Measurements from ENCODE around the gene SMDT1.

SMDT1 gene

DNA sequence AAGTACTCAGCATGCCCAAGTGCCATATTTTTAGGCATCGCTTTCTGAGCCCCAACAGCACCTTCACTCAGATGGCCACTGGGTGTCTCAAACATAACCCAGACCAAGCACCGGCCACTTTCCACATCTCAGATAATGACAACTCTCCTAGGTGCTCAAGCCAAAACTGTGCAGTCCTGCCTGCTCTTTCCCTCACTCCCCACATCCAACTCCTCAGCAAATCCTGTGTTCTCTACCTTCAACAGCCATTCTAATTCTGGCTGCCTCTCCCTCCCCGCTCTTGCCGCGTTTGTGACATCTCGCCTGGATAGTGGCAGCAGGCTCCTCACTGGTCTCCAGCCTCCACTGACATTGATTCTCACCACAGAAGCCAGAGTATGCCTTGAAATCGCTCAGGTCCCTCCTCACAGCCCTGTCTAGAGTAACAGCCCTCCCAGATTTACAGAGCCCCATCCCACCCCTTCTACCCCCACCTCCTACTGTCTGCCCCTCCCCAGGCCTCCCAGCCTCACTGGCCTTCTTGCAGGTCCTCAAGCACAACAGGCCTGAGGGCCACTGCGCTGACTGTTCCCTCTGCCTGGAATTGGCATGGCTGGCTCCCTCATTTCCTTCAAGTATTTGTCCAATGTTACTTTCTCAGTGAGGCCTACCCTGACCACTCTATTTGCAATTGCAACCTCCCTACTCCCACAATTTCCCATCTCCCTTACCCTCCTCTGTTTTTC is 6.7 kb upstream of the SMDT1 start:
- H3K4me1 ChIP-seq (ENCODE audit: control insufficient read depth, insufficient read depth, low read length) = peaks cover 2% of the 10 kb centered on the region; the same call in 1 of the 2 replicates
- ChIA-PET POLR2A (no interaction called here), CTCF (no interaction called here)
- peak; percentile 55 for TF ChIP-seq ZNF341 (tag by site-specific recombination; IDR thresholded peaks at IDR 0.05; ENCODE audit: low read depth)
- no peak for TF ChIP-seq ZNF629 (tag by site-specific recombination; IDR thresholded peaks at IDR 0.05)
- no peak for TF ChIP-seq ZNF248 (tag by site-specific recombination; IDR thresholded peaks at IDR 0.05)
- no peak for TF ChIP-seq ZNF184 (tag by site-specific recombination; IDR thresholded peaks at IDR 0.05)
- TF ChIP-seq SP3 (tag by site-specific recombination; IDR thresholded peaks at IDR 0.05) = no peak
- TF ChIP-seq ZNF623 (tag by site-specific recombination; IDR thresholded peaks at IDR 0.05) = no peak
- no peak for TF ChIP-seq ZFP41 (tag by site-specific recombination; IDR thresholded peaks at IDR 0.05; ENCODE audit: borderline replicate concordance)
- H3K4me3 ChIP-seq (ENCODE audit: low read depth, low read length) = no peak overlapping the region
- peaks cover 4 to 13% of the 10 kb centered on the region in 2 experiments; a peak in 2 of 3 replicates for H3K36me3 ChIP-seq (ENCODE audit: control insufficient read depth in 2 of 2, insufficient read depth in 1 of 2, low read length in 2 of 2)
- H3K27ac ChIP-seq (ENCODE audit: extremely low read depth, low read depth, low read length) = no peak overlapping the region
- H3K9me3 ChIP-seq (ENCODE audit: control insufficient read depth, insufficient read depth, low read depth, low read length) = no peaks in the 10 kb centered on the region

DNA sequence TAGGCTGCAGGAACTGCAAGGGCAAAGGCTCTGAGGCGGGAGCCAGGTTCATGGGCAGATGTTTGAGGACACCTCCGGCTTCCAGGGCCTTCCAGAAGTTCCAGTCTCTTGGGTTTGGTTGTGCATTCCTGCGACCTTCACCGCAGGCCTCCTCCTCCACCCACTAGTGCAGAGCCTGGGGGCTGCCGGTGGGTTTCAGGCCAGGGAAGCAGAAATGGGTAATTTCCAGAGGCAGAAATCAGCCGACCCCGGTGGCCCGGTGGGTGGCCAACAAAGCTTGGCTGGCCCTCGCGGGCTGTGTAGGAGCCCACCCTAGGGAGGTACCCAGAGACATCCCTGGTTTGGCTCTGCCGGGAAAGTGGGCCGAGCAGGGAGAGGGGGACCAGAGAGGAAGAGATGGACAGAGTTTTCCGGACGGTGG is 5.9 kb upstream of the SMDT1 start:
- no peaks in the 10 kb centered on the region for H3K9me3 ChIP-seq (ENCODE audit: control insufficient read depth, insufficient read depth, low read depth, low read length)
- H3K27ac ChIP-seq (ENCODE audit: extremely low read depth, low read depth, low read length) = no peak overlapping the region
- ChIA-PET POLR2A (no interaction called here), CTCF (interaction anchor here (0.7 kb wide), 1 partner anchor 284 kb away, joined by 3 read pairs; no protein-coding TSS in a partner anchor)
- no peak overlapping the region for H3K4me3 ChIP-seq (ENCODE audit: low read depth, low read length)
- peaks cover 2% of the 10 kb centered on the region; the same call in 1 of the 2 replicates for H3K4me1 ChIP-seq (ENCODE audit: control insufficient read depth, insufficient read depth, low read length)
- peaks cover 4% of the 10 kb centered on the region in 2 experiments; a peak in 2 of 3 replicates for H3K36me3 ChIP-seq (ENCODE audit: control insufficient read depth in 2 of 2, insufficient read depth in 1 of 2, low read length in 2 of 2)
- TF ChIP-seq, protein P1, sequence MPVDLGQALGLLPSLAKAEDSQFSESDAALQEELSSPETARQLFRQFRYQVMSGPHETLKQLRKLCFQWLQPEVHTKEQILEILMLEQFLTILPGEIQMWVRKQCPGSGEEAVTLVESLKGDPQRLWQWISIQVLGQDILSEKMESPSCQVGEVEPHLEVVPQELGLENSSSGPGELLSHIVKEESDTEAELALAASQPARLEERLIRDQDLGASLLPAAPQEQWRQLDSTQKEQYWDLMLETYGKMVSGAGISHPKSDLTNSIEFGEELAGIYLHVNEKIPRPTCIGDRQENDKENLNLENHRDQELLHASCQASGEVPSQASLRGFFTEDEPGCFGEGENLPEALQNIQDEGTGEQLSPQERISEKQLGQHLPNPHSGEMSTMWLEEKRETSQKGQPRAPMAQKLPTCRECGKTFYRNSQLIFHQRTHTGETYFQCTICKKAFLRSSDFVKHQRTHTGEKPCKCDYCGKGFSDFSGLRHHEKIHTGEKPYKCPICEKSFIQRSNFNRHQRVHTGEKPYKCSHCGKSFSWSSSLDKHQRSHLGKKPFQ (tag by site-specific recombination; IDR thresholded peaks at IDR 0.05) = no peak
- TF ChIP-seq TCF7L2 (IDR thresholded peaks at IDR 0.05; ENCODE audit: borderline replicate concordance, low read depth, low read length) (no peak), KLF9 (tag by site-specific recombination; IDR thresholded peaks at IDR 0.05; ENCODE audit: low read depth) (no peak), BCL11A (tag by site-specific recombination; IDR thresholded peaks at IDR 0.05; ENCODE audit: low read depth) (no peak), ZNF404 (tag by site-specific recombination; IDR thresholded peaks at IDR 0.05) (no peak), MEIS1 (CRISPR knock-in tag; IDR thresholded peaks at IDR 0.05; ENCODE audit: borderline replicate concordance) (no peak), ZNF169 (tag by site-specific recombination; IDR thresholded peaks at IDR 0.05) (no peak), ZNF211 (tag by site-specific recombination; IDR thresholded peaks at IDR 0.05; ENCODE audit: low read depth) (no peak), ZNF302 (tag by site-specific recombination; IDR thresholded peaks at IDR 0.05; ENCODE audit: low read depth) (no peak), ZNF623 (tag by site-specific recombination; IDR thresholded peaks at IDR 0.05) (no peak), ZNF133 (tag by site-specific recombination; IDR thresholded peaks at IDR 0.05) (no peak), ZNF341 (tag by site-specific recombination; IDR thresholded peaks at IDR 0.05; ENCODE audit: low read depth) (no peak), ZSCAN30 (tag by site-specific recombination; IDR thresholded peaks at IDR 0.05) (no peak), ZNF394 (tag by site-specific recombination; IDR thresholded peaks at IDR 0.05; ENCODE audit: borderline replicate concordance) (no peak), GLI2 (tag by site-specific recombination; IDR thresholded peaks at IDR 0.05; ENCODE audit: borderline replicate concordance, low read depth) (no peak), ZNF768 (tag by site-specific recombination; IDR thresholded peaks at IDR 0.05) (no peak), REPIN1 (tag by site-specific recombination; IDR thresholded peaks at IDR 0.05; ENCODE audit: low read depth) (no peak)
- TF ChIP-seq, protein P2, sequence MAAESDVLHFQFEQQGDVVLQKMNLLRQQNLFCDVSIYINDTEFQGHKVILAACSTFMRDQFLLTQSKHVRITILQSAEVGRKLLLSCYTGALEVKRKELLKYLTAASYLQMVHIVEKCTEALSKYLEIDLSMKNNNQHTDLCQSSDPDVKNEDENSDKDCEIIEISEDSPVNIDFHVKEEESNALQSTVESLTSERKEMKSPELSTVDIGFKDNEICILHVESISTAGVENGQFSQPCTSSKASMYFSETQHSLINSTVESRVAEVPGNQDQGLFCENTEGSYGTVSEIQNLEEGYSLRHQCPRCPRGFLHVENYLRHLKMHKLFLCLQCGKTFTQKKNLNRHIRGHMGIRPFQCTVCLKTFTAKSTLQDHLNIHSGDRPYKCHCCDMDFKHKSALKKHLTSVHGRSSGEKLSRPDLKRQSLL (tag by site-specific recombination; IDR thresholded peaks at IDR 0.05) = no peak
- TF ChIP-seq, protein P3, sequence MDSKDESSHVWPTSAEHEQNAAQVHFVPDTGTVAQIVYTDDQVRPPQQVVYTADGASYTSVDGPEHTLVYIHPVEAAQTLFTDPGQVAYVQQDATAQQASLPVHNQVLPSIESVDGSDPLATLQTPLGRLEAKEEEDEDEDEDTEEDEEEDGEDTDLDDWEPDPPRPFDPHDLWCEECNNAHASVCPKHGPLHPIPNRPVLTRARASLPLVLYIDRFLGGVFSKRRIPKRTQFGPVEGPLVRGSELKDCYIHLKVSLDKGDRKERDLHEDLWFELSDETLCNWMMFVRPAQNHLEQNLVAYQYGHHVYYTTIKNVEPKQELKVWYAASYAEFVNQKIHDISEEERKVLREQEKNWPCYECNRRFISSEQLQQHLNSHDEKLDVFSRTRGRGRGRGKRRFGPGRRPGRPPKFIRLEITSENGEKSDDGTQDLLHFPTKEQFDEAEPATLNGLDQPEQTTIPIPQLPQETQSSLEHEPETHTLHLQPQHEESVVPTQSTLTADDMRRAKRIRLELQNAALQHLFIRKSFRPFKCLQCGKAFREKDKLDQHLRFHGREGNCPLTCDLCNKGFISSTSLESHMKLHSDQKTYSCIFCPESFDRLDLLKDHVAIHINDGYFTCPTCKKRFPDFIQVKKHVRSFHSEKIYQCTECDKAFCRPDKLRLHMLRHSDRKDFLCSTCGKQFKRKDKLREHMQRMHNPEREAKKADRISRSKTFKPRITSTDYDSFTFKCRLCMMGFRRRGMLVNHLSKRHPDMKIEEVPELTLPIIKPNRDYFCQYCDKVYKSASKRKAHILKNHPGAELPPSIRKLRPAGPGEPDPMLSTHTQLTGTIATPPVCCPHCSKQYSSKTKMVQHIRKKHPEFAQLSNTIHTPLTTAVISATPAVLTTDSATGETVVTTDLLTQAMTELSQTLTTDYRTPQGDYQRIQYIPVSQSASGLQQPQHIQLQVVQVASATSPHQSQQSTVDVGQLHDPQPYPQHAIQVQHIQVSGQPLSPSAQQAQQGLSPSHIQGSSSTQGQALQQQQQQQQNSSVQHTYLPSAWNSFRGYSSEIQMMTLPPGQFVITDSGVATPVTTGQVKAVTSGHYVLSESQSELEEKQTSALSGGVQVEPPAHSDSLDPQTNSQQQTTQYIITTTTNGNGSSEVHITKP (tag by site-specific recombination; IDR thresholded peaks at IDR 0.05) = no peak
- TF ChIP-seq, protein P4, sequence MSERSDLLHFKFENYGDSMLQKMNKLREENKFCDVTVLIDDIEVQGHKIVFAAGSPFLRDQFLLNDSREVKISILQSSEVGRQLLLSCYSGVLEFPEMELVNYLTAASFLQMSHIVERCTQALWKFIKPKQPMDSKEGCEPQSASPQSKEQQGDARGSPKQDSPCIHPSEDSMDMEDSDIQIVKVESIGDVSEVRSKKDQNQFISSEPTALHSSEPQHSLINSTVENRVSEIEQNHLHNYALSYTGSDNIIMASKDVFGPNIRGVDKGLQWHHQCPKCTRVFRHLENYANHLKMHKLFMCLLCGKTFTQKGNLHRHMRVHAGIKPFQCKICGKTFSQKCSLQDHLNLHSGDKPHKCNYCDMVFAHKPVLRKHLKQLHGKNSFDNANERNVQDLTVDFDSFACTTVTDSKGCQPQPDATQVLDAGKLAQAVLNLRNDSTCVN (tag by site-specific recombination; optimal IDR thresholded peaks at IDR 0.05) = no peak
